Adrenal gland (tissue), 12 donors: Measurements from ENCODE around the gene PSD. TPM values are rescaled to one million over a fixed set of nuclear protein-coding genes. Genes with fewer than 3 reads are reported as not detected.
A peak's percentile ranks its signal among the peaks of the same experiment; 100 is the strongest.

Experiments used
- DNase-seq, 7 donors: peaks; one replicate each; pipeline ENCODE4 v3.0.0-alpha.2; 2019 to 2020
- H3K27ac ChIP-seq, 5 donors: fragments of 200-600 bp; sonication (generic) in 4 of 5; 1 replicate in 3 of 5; 2 replicates in 2 of 5; pipeline versions ENCODE4 v1.5.1 to v1.8.0; 2016 to 2020; ENCODE audit warnings: mild to moderate bottlenecking in 1 of 5
- H3K27me3 ChIP-seq: fragments of 200-600 bp; 2 replicates; pipeline ENCODE4 v1.8.0; 2021
- H3K36me3 ChIP-seq, 2 donors: fragments of 200-600 bp; replicated peaks in 1 of 2; 1 replicate in 1 of 2; 2 replicates in 1 of 2; pipeline versions ENCODE4 v1.5.1 to v1.8.0; 2018 to 2022
- H3K4me1 ChIP-seq, 2 donors: fragments of 200-600 bp; replicated peaks in 1 of 2; 1 replicate in 1 of 2; 2 replicates in 1 of 2; pipeline versions ENCODE4 v1.5.1 to v1.8.0; 2018 to 2021
- H3K4me3 ChIP-seq, 4 donors: fragments of 200-600 bp; sonication (generic) in 3 of 4; one replicate each; pipeline ENCODE4 v1.5.1; 2016 to 2018
- H3K9me3 ChIP-seq, 3 donors: fragments of 200-600 bp; sonication (generic) in 1 of 3; replicated peaks in 1 of 3; 1 replicate in 2 of 3; 2 replicates in 1 of 3; pipeline versions ENCODE4 v1.5.1 to v1.8.0; 2016 to 2021
- CTCF ChIP-seq, 6 experiments: fragments of 450-650 bp in 4 of 6; fragments of 200-600 bp in 2 of 6; sonication (generic) in 1 of 6; IDR thresholded peaks; 1 replicate in 5 of 6; 2 replicates in 1 of 6; pipeline versions ENCODE4 v1.5.1 to v1.8.0; 2016 to 2021; ENCODE audit warnings: antibody characterized with exemption in 6 of 6, mild to moderate bottlenecking in 2 of 6, moderate library complexity in 1 of 6
- POLR2A ChIP-seq, 2 donors: fragments of 450-650 bp; IDR thresholded peaks; one replicate each; pipeline ENCODE4 v1.6.1; 2017; ENCODE audit warnings: antibody characterized with exemption in 2 of 2, mild to moderate bottlenecking in 2 of 2, moderate library complexity in 1 of 2
- WGBS, 4 donors: extraction: QIAGEN DNeasy Blood & Tissue Kit in 2 of 4; methylation state at CpG; one replicate each; pipeline versions ENCODE4 v1.1.5 to v1.1.7; 2013 to 2017; 5-methylcytosine and 5-hydroxymethylcytosine counted together
- intact Hi-C, 2 donors: fragments of 100-400 bp; cut with DNase I; formaldehyde crosslinking; loops; one replicate each; pipeline versions ENCODE4 v1.14.1 to v1.15.0; 2022 to 2023
- polyA plus RNA-seq, 3 donors: library from polyadenylated mRNA; stranded (reverse); fragments of 200-250 nt in 2 of 3; fragments of 350-450 nt in 1 of 3; fragmentation: Illumina TruSeq in 1 of 3; extraction: RNeasy Lipid Tissue Mini Kit (QIAGEN cat#74804) in 1 of 3; gene quantifications; one replicate each; pipeline ENCODE4 v1.2.3, GENCODE V29; 2013 to 2014
- total RNA-seq, 9 donors: library from RNA; depleted of rRNA in 4 of 9; stranded (reverse); fragments of >200 nt in 4 of 9; fragments of 120-200 nt in 1 of 9; fragmentation: NEBNext Ultra II Directional in 1 of 9; extraction: Animal tissue kit (Norgen Biotek cat#: 25700) in 1 of 9; gene quantifications; one replicate each; pipeline versions ENCODE4 v1.1.0 to v1.2.4, GENCODE V29; 2013 to 2023
- donor health status: healthy with polysubstance abuse.
- donor health status: Bipolar disorder and iron deficiency.
- donor health status: DM: yes; HTN: yes; CAD: no.
- donor health status: DM: no; HTN: no; CAD: no.
- donor health status: DM: no; HTN: no; CAD: no.
- donor health status: DM: yes; HTN: yes; CAD: no.

Gene PSD
- total and polyA plus RNA-seq, 12 donors: 0.54 to 43.7 (median 9.4) TPM; not detected in 1

DNA sequence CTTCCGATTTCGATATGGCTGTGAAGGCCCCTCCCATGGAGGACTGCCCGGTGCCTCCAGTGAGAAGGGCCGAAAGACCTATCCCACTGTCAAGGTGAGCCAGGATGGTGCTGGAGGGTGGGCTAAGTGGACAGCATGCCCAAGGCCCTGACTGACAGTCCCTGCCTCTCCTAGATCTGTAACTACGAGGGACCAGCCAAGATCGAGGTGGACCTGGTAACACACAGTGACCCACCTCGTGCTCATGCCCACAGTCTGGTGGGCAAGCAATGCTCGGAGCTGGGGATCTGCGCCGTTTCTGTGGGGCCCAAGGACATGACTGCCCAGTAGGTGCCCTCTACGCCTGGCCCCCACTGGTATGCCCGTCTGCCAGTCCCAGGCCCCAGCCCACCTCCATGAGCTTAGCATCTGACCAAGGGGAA is 21.8 kb downstream of the PSD start:
- no peaks in the 10 kb centered on the region for H3K27me3 ChIP-seq
- peak overlapping the region in 2 of 5 donors; percentile 91 to 94 for H3K27ac ChIP-seq
- H3K4me1 ChIP-seq: peaks cover 10 to 28% of the 10 kb centered on the region in 2 donors
- H3K36me3 ChIP-seq: peaks cover 0 to 32% of the 10 kb centered on the region in 2 donors
- intact Hi-C loops: loop anchor here in 1 of 2 donors (5.0 kb wide), 1 partner anchor 81 kb away; no protein-coding TSS in a partner anchor
- no peak for DNase-seq
- peak overlapping the region in 1 of 4 donors; percentile 77 for H3K4me3 ChIP-seq
- WGBS, 4 donors: 80 to 94% (median 84%) methylated on average over 6 to 12 of the region's 12 CpGs
- no peaks in the 10 kb centered on the region for H3K9me3 ChIP-seq
- TF ChIP-seq CTCF (IDR thresholded peaks at IDR 0.05) (no peak), POLR2A (IDR thresholded peaks at IDR 0.05) (no peak)

DNA sequence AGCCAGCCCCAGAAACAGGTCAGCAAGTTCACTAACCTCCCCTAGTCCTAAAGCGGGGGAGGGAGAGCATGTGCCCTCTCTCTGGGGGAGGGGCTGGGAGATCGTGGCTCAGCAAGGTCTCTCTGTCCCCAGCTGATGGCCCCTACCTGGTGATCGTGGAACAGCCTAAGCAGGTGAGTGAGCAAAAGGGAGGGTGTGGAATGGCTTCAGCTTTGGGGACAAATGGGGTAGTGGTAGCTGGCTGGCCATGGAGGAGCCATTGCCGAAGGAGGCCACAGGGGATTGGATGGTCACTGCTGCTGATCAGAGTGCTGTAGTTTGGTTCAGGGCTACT is 22.3 kb downstream of the PSD start:
- intact Hi-C loops: loop anchor here in 1 of 2 donors (5.0 kb wide), 1 partner anchor 81 kb away; no protein-coding TSS in a partner anchor
- no peak for DNase-seq
- H3K9me3 ChIP-seq: no peaks in the 10 kb centered on the region
- H3K4me1 ChIP-seq: peaks cover 10 to 28% of the 10 kb centered on the region in 2 donors
- no peak for TF ChIP-seq POLR2A (IDR thresholded peaks at IDR 0.05)
- TF ChIP-seq CTCF (IDR thresholded peaks at IDR 0.05): no peak
- no peaks in the 10 kb centered on the region for H3K27me3 ChIP-seq
- H3K36me3 ChIP-seq: peaks cover 0 to 27% of the 10 kb centered on the region in 2 donors
- H3K4me3 ChIP-seq: peak overlapping the region in 2 of 4 donors; percentile 72 to 77
- peak overlapping the region in 3 of 5 donors; percentile 89 to 94 (median 91) for H3K27ac ChIP-seq
- 28 to 48% (median 43%) methylated on average over 3 to 4 of the region's 4 CpGs for WGBS, 4 donors

DNA sequence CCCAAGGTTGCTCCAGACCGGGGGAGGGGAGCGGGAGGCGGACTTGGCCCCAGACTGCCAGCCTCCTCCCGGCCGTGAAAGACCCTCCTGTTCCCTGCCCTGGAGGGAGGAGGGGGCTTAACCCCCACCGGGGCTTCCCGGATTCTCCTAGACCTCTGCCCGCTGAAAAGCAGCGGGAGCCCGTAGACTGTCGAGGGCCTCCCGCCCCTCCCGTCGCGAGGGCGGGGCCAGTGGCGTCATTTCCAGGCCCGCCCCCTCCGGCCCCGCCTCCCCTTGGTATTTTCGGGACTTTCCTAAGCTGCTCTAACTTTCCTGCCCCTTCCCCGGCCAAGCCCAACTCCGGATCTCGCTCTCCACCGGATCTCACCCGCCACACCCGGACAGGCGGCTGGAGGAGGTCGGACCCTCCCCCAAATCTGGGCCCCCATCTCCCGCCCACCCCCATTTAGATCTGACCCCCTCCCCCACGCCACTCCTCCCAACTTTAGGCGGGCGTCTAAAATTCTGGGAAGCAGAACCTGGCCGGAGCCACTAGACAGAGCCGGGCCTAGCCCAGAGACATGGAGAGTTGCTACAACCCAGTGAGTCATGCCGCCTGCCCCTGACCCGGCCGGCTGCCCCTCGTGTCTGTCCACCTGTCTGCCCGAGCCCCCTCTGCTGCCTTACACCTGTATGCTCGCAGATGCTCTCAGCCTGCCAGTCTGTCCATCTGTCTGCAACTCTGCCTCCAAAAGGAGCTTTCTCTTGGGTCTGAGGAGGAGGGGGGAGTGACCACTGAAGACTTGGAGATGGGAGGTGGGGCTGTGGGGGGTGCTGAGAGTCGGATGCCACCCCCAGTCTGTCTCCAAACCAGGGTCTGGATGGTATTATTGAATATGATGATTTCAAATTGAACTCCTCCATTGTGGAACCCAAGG is 22.9 kb downstream of the PSD start, which contains the start of gene NFKB2:
Gene NFKB2, plus strand, starts transcription at position 306 of the 917 bp plus-strand sequence. Its CDS starts 255 bp downstream, at position 561.
- TF ChIP-seq POLR2A (IDR thresholded peaks at IDR 0.05) (peak in 1 of 2 donors; percentile 58), CTCF (IDR thresholded peaks at IDR 0.05) (no peak)
- H3K27me3 ChIP-seq: no peaks in the 10 kb centered on the region
- 1 to 2% (median 1%) methylated on average over 10 to 42 of the region's 42 CpGs for WGBS, 4 donors
- H3K9me3 ChIP-seq: no peaks in the 10 kb centered on the region
- peak; percentile 87 to 91 (median 91) for DNase-seq
- intact Hi-C loops: loop anchor here in 1 of 2 donors (5.0 kb wide), 1 partner anchor 82 kb away; no protein-coding TSS in a partner anchor
- peak within 1 kb of the TSS; percentile 68 to 95 (median 91) for H3K27ac ChIP-seq
- H3K4me3 ChIP-seq: peak within 1 kb of the TSS; percentile 18 to 77 (median 56)
- peaks cover 0 to 22% of the 10 kb centered on the region in 2 donors for H3K36me3 ChIP-seq
- H3K4me1 ChIP-seq: peaks cover 10 to 28% of the 10 kb centered on the region in 2 donors

- H3K9me3 ChIP-seq: no peaks in the 10 kb centered on the region
- peak overlapping the region; percentile 18 to 77 (median 52) for H3K4me3 ChIP-seq
- H3K4me1 ChIP-seq: peaks cover 10 to 27% of the 10 kb centered on the region in 2 donors
- H3K27ac ChIP-seq: peak overlapping the region; percentile 68 to 95 (median 91)
- no peaks in the 10 kb centered on the region for H3K27me3 ChIP-seq
- WGBS, 4 donors: 0% methylated on average over 3 to 35 of the region's 35 CpGs
- peaks cover 0 to 15% of the 10 kb centered on the region in 2 donors for H3K36me3 ChIP-seq
- DNase-seq: peak in 4 of 7 donors; percentile 38 to 53 (median 50)
- TF ChIP-seq CTCF (IDR thresholded peaks at IDR 0.05) (no peak), POLR2A (IDR thresholded peaks at IDR 0.05) (no peak)
- intact Hi-C loops: loop anchor here in 1 of 2 donors (5.0 kb wide), 1 partner anchor 82 kb away; no protein-coding TSS in a partner anchor
These were observed 23.7 kb downstream of the PSD start for GRCh38 chr10:102394801-102395399.
